ENCODE data around the gene GRID2.

The GRID2 gene

GRCh38 chr4:92307181-92307580 is 3.4 kb downstream of the GRID2 start:
- no peak overlapping the region for H3K9ac ChIP-seq
- no peaks in the 10 kb centered on the region for H3K27me3 ChIP-seq (ENCODE audit: control insufficient read depth, insufficient read depth, low read length)
- H2AFZ ChIP-seq, result no peak overlapping the region
- no peaks in the 10 kb centered on the region for H3K36me3 ChIP-seq (ENCODE audit: control insufficient read depth, insufficient read depth, low read length)
- no peaks in the 10 kb centered on the region for H3K79me2 ChIP-seq
- H3K27ac ChIP-seq, result no peak overlapping the region
- no peak overlapping the region for H3K4me3 ChIP-seq (ENCODE audit: low read depth, low read length)
- no peak overlapping the region for H3K4me2 ChIP-seq (ENCODE audit: low read length)
- no peak for TF ChIP-seq CTCF (IDR thresholded peaks at IDR 0.05)
- no peaks in the 10 kb centered on the region for H3K9me3 ChIP-seq (ENCODE audit: control insufficient read depth, low read length)
- no peaks in the 10 kb centered on the region for H3K4me1 ChIP-seq

- no peak overlapping the region for H3K4me3 ChIP-seq (ENCODE audit: low read depth, low read length)
- no peaks in the 10 kb centered on the region for H3K4me1 ChIP-seq
- TF ChIP-seq CTCF (IDR thresholded peaks at IDR 0.05), result no peak
- no peaks in the 10 kb centered on the region for H3K27me3 ChIP-seq (ENCODE audit: control insufficient read depth, insufficient read depth, low read length)
- no peaks in the 10 kb centered on the region for H3K36me3 ChIP-seq (ENCODE audit: control insufficient read depth, insufficient read depth, low read length)
- H2AFZ ChIP-seq, result no peak overlapping the region
- H3K27ac ChIP-seq, result no peak overlapping the region
- H3K79me2 ChIP-seq, result no peaks in the 10 kb centered on the region
- no peak overlapping the region for H3K4me2 ChIP-seq (ENCODE audit: low read length)
- H3K9me3 ChIP-seq (ENCODE audit: control insufficient read depth, low read length), result no peaks in the 10 kb centered on the region
- H3K9ac ChIP-seq, result no peak overlapping the region
Measured at GRCh38 chr4:92307866-92308265, 4.1 kb downstream of the GRID2 start.

GRCh38 chr4:92317047-92317446 is 13.3 kb downstream of the GRID2 start:
- H3K4me1 ChIP-seq, result no peaks in the 10 kb centered on the region
- no peaks in the 10 kb centered on the region for H3K36me3 ChIP-seq (ENCODE audit: control insufficient read depth, insufficient read depth, low read length)
- no peaks in the 10 kb centered on the region for H3K9me3 ChIP-seq (ENCODE audit: control insufficient read depth, low read length)
- H3K4me2 ChIP-seq (ENCODE audit: low read length), result no peak overlapping the region
- no peaks in the 10 kb centered on the region for H3K79me2 ChIP-seq
- TF ChIP-seq CTCF (IDR thresholded peaks at IDR 0.05), result no peak
- no peak overlapping the region for H3K4me3 ChIP-seq (ENCODE audit: low read depth, low read length)
- no peak overlapping the region for H2AFZ ChIP-seq
- H3K9ac ChIP-seq, result no peak overlapping the region
- H3K27me3 ChIP-seq (ENCODE audit: control insufficient read depth, insufficient read depth, low read length), result no peaks in the 10 kb centered on the region
- no peak overlapping the region for H3K27ac ChIP-seq

GRCh38 chr4:92328095-92328494 is 24.3 kb downstream of the GRID2 start:
- H3K27me3 ChIP-seq (ENCODE audit: control insufficient read depth, insufficient read depth, low read length), result no peaks in the 10 kb centered on the region
- H3K36me3 ChIP-seq (ENCODE audit: control insufficient read depth, insufficient read depth, low read length), result no peaks in the 10 kb centered on the region
- H3K27ac ChIP-seq, result no peak overlapping the region
- no peak for TF ChIP-seq CTCF (IDR thresholded peaks at IDR 0.05)
- no peaks in the 10 kb centered on the region for H3K79me2 ChIP-seq
- H3K4me2 ChIP-seq (ENCODE audit: low read length), result no peak overlapping the region
- H2AFZ ChIP-seq, result no peak overlapping the region
- H3K9me3 ChIP-seq (ENCODE audit: control insufficient read depth, low read length), result no peaks in the 10 kb centered on the region
- H3K9ac ChIP-seq, result no peak overlapping the region
- no peaks in the 10 kb centered on the region for H3K4me1 ChIP-seq
- H3K4me3 ChIP-seq (ENCODE audit: low read depth, low read length), result no peak overlapping the region

- no peak overlapping the region for H3K27ac ChIP-seq
- H3K79me2 ChIP-seq, result no peaks in the 10 kb centered on the region
- H3K27me3 ChIP-seq (ENCODE audit: control insufficient read depth, insufficient read depth, low read length), result no peaks in the 10 kb centered on the region
- H3K4me1 ChIP-seq, result no peaks in the 10 kb centered on the region
- H3K9me3 ChIP-seq (ENCODE audit: control insufficient read depth, low read length), result no peaks in the 10 kb centered on the region
- H3K9ac ChIP-seq, result no peak overlapping the region
- H3K36me3 ChIP-seq (ENCODE audit: control insufficient read depth, insufficient read depth, low read length), result no peaks in the 10 kb centered on the region
- no peak overlapping the region for H3K4me2 ChIP-seq (ENCODE audit: low read length)
- no peak for TF ChIP-seq CTCF (IDR thresholded peaks at IDR 0.05)
- H2AFZ ChIP-seq, result no peak overlapping the region
- H3K4me3 ChIP-seq (ENCODE audit: low read depth, low read length), result no peak overlapping the region
Measured at GRCh38 chr4:92333016-92333415, 29.2 kb downstream of the GRID2 start.
